Neuronal stem cell (in vitro differentiated cells): ENCODE measurements around the gene GLMP.
A peak's percentile ranks its signal among the peaks of the same experiment; 100 is the strongest.

Experiments
- DNase-seq: peaks from one replicate; pipeline ENCODE4 v3.0.0-alpha.2; 2013; ENCODE audit warnings: low spot score
- H2AFZ ChIP-seq: one replicate; pipeline ENCODE4 v1.6.1; 2013; ENCODE audit warnings: mild to moderate bottlenecking, low read length, inconsistent platforms
- H2AK5ac ChIP-seq: 2 replicates; pipeline ENCODE4 v1.6.1; 2013; ENCODE audit warnings: low read depth, mild to moderate bottlenecking, inconsistent platforms, low read length, moderate library complexity, mixed read lengths
- H2BK120ac ChIP-seq: 2 replicates; pipeline ENCODE4 v1.6.1; 2013; ENCODE audit warnings: low read depth, mild to moderate bottlenecking, inconsistent platforms, low read length, moderate library complexity, mixed read lengths
- H2BK12ac ChIP-seq: one replicate; pipeline ENCODE4 v1.6.1; 2013; ENCODE audit warnings: low read length, inconsistent platforms
- H2BK15ac ChIP-seq: 2 replicates; pipeline ENCODE4 v1.6.1; 2013; ENCODE audit warnings: mild to moderate bottlenecking, low read length, inconsistent platforms, mixed read lengths
- H2BK5ac ChIP-seq: one replicate; pipeline ENCODE4 v1.6.1; 2013; ENCODE audit warnings: inconsistent platforms, mild to moderate bottlenecking, low read length, moderate library complexity
- H3K14ac ChIP-seq: one replicate; pipeline ENCODE4 v1.6.1; 2013; ENCODE audit warnings: low read length, inconsistent platforms
- H3K18ac ChIP-seq: 2 replicates; pipeline ENCODE4 v1.6.1; 2013; ENCODE audit warnings: low read length, inconsistent platforms
- H3K23ac ChIP-seq: 2 replicates; pipeline ENCODE4 v1.6.1; 2013; ENCODE audit warnings: low read depth, mild to moderate bottlenecking, mixed read lengths, low read length, inconsistent platforms; ENCODE audit not compliant: poor library complexity
- H3K27ac ChIP-seq: replicated peaks from 3 replicates; pipeline ENCODE4 v1.5.1; 2013; ENCODE audit warnings: low read length, inconsistent platforms
- H3K27me3 ChIP-seq, 3 experiments: 2 replicates each; pipeline ENCODE4 v1.6.1; 2013; ENCODE audit warnings: low read length in 3 of 3, mild to moderate bottlenecking in 2 of 3, inconsistent platforms in 1 of 3, low read depth in 1 of 3, mixed read lengths in 1 of 3, moderate library complexity in 1 of 3; ENCODE audit not compliant: control insufficient read depth in 3 of 3, insufficient read depth in 3 of 3
- H3K36me3 ChIP-seq, 2 donors: replicated peaks in 1 of 2; 2 replicates each; pipeline ENCODE4 v1.6.1; 2013; ENCODE audit warnings: low read length in 2 of 2; ENCODE audit not compliant: control insufficient read depth in 2 of 2, insufficient read depth in 2 of 2
- H3K4ac ChIP-seq: 2 replicates; pipeline ENCODE4 v1.6.1; 2013; ENCODE audit warnings: inconsistent platforms, mild to moderate bottlenecking, low read length, moderate library complexity
- H3K4me1 ChIP-seq, 2 donors: 1 replicate in 1 of 2; 2 replicates in 1 of 2; pipeline ENCODE4 v1.6.1; 2013; ENCODE audit warnings: low read length in 2 of 2, low read depth in 1 of 2; ENCODE audit not compliant: control insufficient read depth in 2 of 2, insufficient read depth in 1 of 2
- H3K4me2 ChIP-seq: one replicate; pipeline ENCODE4 v1.6.1; 2013; ENCODE audit warnings: mild to moderate bottlenecking, low read length, inconsistent platforms; ENCODE audit not compliant: insufficient read depth, poor library complexity, severe bottlenecking
- H3K4me3 ChIP-seq, 2 donors: 2 replicates each; pipeline ENCODE4 v1.5.1; 2013; ENCODE audit warnings: low read length in 2 of 2, mild to moderate bottlenecking in 2 of 2, inconsistent platforms in 1 of 2, moderate library complexity in 1 of 2
- H3K79me1 ChIP-seq: one replicate; pipeline ENCODE4 v1.6.1; 2013; ENCODE audit warnings: low read depth, mild to moderate bottlenecking, inconsistent platforms, low read length, moderate library complexity
- H3K9ac ChIP-seq: one replicate; pipeline ENCODE4 v1.6.1; 2013; ENCODE audit warnings: mild to moderate bottlenecking, low read depth, low read length, inconsistent platforms; ENCODE audit not compliant: poor library complexity
- H3K9me3 ChIP-seq, 2 donors: replicated peaks in 1 of 2; 2 replicates each; pipeline versions ENCODE3 to v1.6.1; 2013; ENCODE audit warnings: low read length in 2 of 2, mild to moderate bottlenecking in 2 of 2, inconsistent platforms in 1 of 2, low read depth in 1 of 2, mixed read lengths in 1 of 2, moderate library complexity in 1 of 2; ENCODE audit not compliant: control insufficient read depth in 2 of 2, insufficient read depth in 1 of 2
- H4K8ac ChIP-seq: one replicate; pipeline ENCODE4 v1.6.1; 2013; ENCODE audit warnings: low read depth, mild to moderate bottlenecking, inconsistent platforms, low read length, moderate library complexity
- H4K91ac ChIP-seq: one replicate; pipeline ENCODE4 v1.6.1; 2013; ENCODE audit warnings: low read length, low read depth, mild to moderate bottlenecking, inconsistent platforms; ENCODE audit not compliant: poor library complexity
- WGBS, 2 donors: extraction: QIAGEN DNeasy Blood & Tissue Kit; methylation state at CpG; one replicate each; pipeline ENCODE4 v1.1.7; 2013; ENCODE audit warnings: missing lambda C conversion rate in 2 of 2, mixed read lengths in 1 of 2; ENCODE audit not compliant: insufficient read length in 2 of 2, insufficient replicate concordance in 1 of 2; ENCODE audit errors: extremely low coverage in 2 of 2; 5-methylcytosine and 5-hydroxymethylcytosine counted together

Gene GLMP

GRCh38 chr1:156246241-156246780 is 49.2 kb downstream of the GLMP start:
- Histone ChIP-seq H2BK120ac (no peak overlapping the region), H3K9ac (no peak overlapping the region), H3K27ac (peak overlapping the region; percentile 48), H4K91ac (no peak overlapping the region), H2AK5ac (peak overlapping the region; percentile 5), H2BK5ac (no peak overlapping the region), H3K4ac (no peak overlapping the region), H3K79me1 (peaks cover 3% of the 10 kb centered on the region), H3K9me3 (no peaks in the 10 kb centered on the region), H3K4me3 (no peak overlapping the region), H4K8ac (no peak overlapping the region), H2BK12ac (no peak overlapping the region), H3K14ac (peak overlapping the region; percentile 32), H2BK15ac (no peak overlapping the region), H3K27me3 (no peaks in the 10 kb centered on the region), H3K23ac (peak overlapping the region; percentile 75), H2AFZ (no peak overlapping the region), H3K18ac (no peak overlapping the region), H3K4me2 (no peak overlapping the region), H3K36me3 (peaks cover 14 to 27% of the 10 kb centered on the region in 2 donors), H3K4me1 (peaks cover 2 to 17% of the 10 kb centered on the region in 2 donors)
- DNase-seq, result no peak
- WGBS, 2 donors, result no CpG with 5 or more reads among the region's 10 CpGs

DNA sequence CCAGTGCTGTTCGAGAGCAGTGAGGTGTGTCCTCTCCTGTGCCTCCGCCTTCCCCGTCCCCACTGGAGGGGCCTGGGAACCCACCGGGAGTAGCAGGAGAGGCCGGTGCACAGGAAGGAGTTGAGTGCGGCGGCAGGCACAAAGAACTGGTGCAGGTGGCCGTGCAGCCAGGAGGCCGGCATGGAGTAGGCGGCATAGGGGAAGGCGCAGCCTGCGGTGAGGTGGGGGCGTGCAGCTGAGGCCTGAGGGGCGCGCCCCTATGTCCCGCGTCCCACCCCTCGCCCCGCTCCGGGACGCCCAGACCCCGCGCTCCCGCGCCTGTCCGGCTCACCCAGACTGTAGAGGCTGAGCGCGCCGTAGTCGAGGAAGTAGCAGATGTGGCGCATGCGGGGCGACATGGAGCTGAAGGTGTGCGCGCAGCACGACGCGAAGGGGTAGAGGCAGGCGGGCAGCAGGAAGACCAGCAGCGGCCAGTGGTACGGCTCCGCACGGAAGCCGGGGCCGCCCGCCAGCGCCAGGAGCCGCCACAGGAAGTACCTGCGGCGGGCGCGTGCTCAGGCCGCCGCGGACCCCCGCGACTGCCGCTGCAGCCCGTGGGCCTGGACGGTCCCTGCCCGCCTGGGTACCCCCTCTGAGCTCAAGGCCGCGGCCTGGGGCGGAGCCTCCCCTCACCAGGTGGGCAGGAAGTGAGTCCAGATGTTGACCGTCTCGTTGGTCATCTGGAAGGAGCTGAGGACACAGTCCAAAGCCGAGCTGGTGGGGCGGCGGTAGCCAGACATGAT is 49.8 kb downstream of the GLMP start:
- no peak overlapping the region for H2AK5ac ChIP-seq
- no CpG with 5 or more reads among the region's 69 CpGs for WGBS, 2 donors

DNA sequence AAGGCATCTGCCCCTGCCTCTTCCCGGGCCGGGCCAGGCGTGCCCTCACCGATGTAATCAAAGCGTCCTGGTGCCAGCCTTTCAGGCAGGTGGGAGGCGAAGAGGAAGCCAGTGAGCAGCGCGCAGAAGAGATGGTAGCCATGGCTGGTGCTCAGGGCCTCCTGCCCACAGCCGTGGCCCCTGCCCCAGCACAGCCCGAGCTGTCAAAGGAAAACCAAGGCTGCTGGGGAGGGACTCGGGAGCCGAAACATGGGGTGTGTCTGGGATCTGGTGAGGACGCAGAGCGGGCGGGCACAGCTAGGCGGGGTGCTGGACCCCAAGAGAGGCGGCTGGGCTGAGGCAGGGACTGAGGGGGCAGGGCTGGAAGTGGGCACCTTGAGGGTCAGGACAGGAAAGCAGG is 50.8 kb downstream of the GLMP start:
- no peak overlapping the region for H2AFZ ChIP-seq
- no peak overlapping the region for H3K9ac ChIP-seq
- no peak overlapping the region for H3K4me2 ChIP-seq
- no peak overlapping the region for H3K18ac ChIP-seq
- no CpG with 5 or more reads among the region's 17 CpGs for WGBS, 2 donors
- no peak overlapping the region for H4K91ac ChIP-seq
- H3K14ac ChIP-seq, result no peak overlapping the region
- H4K8ac ChIP-seq, result no peak overlapping the region
- no peak overlapping the region for H2BK12ac ChIP-seq
- no peaks in the 10 kb centered on the region for H3K9me3 ChIP-seq
- H3K27ac ChIP-seq, result no peak overlapping the region
- peaks cover 3% of the 10 kb centered on the region for H3K79me1 ChIP-seq
- no peak overlapping the region for H2BK15ac ChIP-seq
- DNase-seq, result no peak
- H2BK120ac ChIP-seq, result no peak overlapping the region
- peaks cover 2 to 17% of the 10 kb centered on the region in 2 donors for H3K4me1 ChIP-seq
- H3K23ac ChIP-seq, result no peak overlapping the region
- H3K4me3 ChIP-seq, result no peak overlapping the region
- H2AK5ac ChIP-seq, result no peak overlapping the region
- H3K27me3 ChIP-seq, result no peaks in the 10 kb centered on the region
- H2BK5ac ChIP-seq, result no peak overlapping the region
- H3K4ac ChIP-seq, result no peak overlapping the region
- H3K36me3 ChIP-seq, result peaks cover 7 to 15% of the 10 kb centered on the region in 2 donors

More for the DNA sequence above, 49.8 kb downstream of the GLMP start:
- Histone ChIP-seq H2AFZ (no peak overlapping the region), H3K9me3 (no peaks in the 10 kb centered on the region), H3K4me2 (no peak overlapping the region), H2BK120ac (no peak overlapping the region), H2BK12ac (no peak overlapping the region), H3K18ac (peak overlapping the region; percentile 40), H4K91ac (no peak overlapping the region), H2BK15ac (peak overlapping the region; percentile 46), H3K36me3 (peaks cover 10 to 20% of the 10 kb centered on the region in 2 donors), H4K8ac (no peak overlapping the region), H3K14ac (peak overlapping the region; percentile 86), H3K79me1 (peaks cover 3% of the 10 kb centered on the region), H3K4me3 (no peak overlapping the region), H3K9ac (peak overlapping the region; percentile 16), H3K27ac (no peak overlapping the region), H3K4me1 (peaks cover 2 to 17% of the 10 kb centered on the region in 2 donors), H3K27me3 (no peaks in the 10 kb centered on the region), H3K4ac (no peak overlapping the region), H2BK5ac (no peak overlapping the region), H3K23ac (peak overlapping the region; percentile 90)
- DNase-seq, result no peak

DNA sequence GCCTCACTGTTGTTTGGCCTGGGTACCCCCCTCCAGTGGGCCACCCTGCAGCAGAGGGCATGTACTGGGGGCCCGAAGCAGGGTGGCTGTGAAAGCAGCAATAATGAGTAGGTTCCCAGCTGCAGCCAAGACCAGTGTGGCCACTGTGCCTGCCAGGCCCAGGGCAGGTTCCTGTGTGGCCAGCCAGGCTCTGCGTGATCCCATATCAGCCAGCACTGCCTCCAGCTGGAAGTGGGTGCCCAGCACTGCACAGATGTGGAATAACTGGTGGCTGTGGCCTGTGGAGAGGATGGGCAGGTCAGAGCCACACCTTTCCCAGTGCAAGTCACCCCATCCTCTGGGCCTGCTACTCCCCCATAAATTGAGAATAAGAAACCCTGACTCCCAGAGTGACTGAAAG is 51.4 kb downstream of the GLMP start:
- Histone ChIP-seq H3K79me1 (peaks cover 3% of the 10 kb centered on the region), H3K9ac (peak overlapping the region; percentile 56), H2BK120ac (no peak overlapping the region), H3K4me2 (no peak overlapping the region), H2AFZ (no peak overlapping the region), H2AK5ac (no peak overlapping the region), H2BK15ac (no peak overlapping the region), H3K23ac (peak overlapping the region; percentile 67), H3K4ac (no peak overlapping the region), H3K27ac (no peak overlapping the region), H3K18ac (peak overlapping the region; percentile 66), H3K4me3 (no peak overlapping the region), H4K8ac (no peak overlapping the region), H2BK5ac (no peak overlapping the region), H2BK12ac (peak overlapping the region; percentile 32), H3K27me3 (no peaks in the 10 kb centered on the region), H3K36me3 (peaks cover 11 to 15% of the 10 kb centered on the region in 2 donors), H3K4me1 (peaks cover 2 to 17% of the 10 kb centered on the region in 2 donors), H3K14ac (peak overlapping the region; percentile 12), H3K9me3 (no peaks in the 10 kb centered on the region), H4K91ac (no peak overlapping the region)
- WGBS, 2 donors, result no CpG with 5 or more reads among the region's 2 CpGs
- DNase-seq, result no peak
